Measurements from ENCODE around the gene TBX3.

TBX3 gene

GRCh38 chr12:114701553-114701952, 17.6 kb upstream of the TBX3 start:
- H3K4me3 ChIP-seq (ENCODE audit: low read depth, low read length), result no peak overlapping the region
- TF ChIP-seq, protein P1, sequence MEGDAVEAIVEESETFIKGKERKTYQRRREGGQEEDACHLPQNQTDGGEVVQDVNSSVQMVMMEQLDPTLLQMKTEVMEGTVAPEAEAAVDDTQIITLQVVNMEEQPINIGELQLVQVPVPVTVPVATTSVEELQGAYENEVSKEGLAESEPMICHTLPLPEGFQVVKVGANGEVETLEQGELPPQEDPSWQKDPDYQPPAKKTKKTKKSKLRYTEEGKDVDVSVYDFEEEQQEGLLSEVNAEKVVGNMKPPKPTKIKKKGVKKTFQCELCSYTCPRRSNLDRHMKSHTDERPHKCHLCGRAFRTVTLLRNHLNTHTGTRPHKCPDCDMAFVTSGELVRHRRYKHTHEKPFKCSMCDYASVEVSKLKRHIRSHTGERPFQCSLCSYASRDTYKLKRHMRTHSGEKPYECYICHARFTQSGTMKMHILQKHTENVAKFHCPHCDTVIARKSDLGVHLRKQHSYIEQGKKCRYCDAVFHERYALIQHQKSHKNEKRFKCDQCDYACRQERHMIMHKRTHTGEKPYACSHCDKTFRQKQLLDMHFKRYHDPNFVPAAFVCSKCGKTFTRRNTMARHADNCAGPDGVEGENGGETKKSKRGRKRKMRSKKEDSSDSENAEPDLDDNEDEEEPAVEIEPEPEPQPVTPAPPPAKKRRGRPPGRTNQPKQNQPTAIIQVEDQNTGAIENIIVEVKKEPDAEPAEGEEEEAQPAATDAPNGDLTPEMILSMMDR (IDR thresholded peaks at IDR 0.05; ENCODE audit: low read depth, low read length, missing control alignments), result no peak
- no peak for DNase-seq (ENCODE audit: low read depth)

DNA sequence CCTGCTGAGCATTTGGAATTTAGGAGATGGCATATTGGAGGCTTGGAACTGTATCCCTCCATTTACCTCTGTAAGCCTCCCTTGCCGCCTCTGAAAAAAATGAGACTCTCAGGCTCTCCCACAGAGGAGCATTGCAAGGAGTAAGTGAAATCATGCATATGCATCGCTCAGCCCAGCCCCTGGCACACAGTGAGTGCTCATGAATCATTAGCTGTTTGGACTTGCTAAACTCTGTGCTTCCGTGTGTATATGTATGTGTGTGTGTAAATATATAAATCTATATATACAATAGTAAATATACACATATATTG, 17.1 kb upstream of the TBX3 start:
- TF ChIP-seq, protein P1 (IDR thresholded peaks at IDR 0.05; ENCODE audit: low read depth, low read length, missing control alignments), result no peak
- H3K4me3 ChIP-seq (ENCODE audit: low read depth, low read length), result no peak overlapping the region
- no peak for DNase-seq (ENCODE audit: low read depth)

DNA sequence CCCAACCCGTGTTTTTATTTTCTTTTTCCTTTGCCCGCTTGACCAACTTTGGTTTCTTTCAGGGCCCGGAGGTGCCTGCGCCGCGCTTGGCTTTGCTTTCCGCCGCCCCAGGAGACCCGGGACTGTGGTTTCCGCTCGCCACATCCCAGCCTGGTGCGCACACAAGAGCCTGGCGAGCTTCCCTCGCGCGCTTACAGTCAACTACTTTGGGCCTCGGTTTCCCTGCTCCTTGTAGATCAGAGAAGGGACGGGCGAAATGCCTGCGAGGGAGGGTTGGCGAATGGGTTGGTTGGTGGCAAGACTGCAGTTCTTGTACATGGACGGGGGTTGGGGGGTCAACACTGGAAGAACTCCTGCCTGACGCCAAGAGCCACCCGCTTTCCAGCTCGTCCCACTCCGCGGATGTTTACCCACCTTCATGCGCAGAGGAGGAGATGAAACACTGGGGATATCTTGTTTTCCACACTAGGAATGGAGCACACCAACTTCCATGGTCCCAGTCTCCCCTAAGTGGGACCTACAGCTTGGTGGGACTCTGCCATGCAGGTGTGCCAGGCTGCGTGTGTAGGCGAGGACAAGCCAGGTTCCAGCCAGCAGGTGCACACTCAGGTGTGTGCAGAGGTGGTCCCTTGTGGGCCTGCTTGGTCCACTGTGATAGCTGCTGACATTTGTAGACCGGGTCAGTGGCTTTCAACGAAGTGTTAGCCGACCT, 16.6 kb upstream of the TBX3 start:
- TF ChIP-seq, protein P1 (IDR thresholded peaks at IDR 0.05; ENCODE audit: low read depth, low read length, missing control alignments), result no peak
- no peak overlapping the region for H3K4me3 ChIP-seq (ENCODE audit: low read depth, low read length)
- no peak for DNase-seq (ENCODE audit: low read depth)

GRCh38 chr12:114698566-114699163, 14.7 kb upstream of the TBX3 start:
- DNase-seq (ENCODE audit: low read depth), result no peak
- TF ChIP-seq, protein P1 (IDR thresholded peaks at IDR 0.05; ENCODE audit: low read depth, low read length, missing control alignments), result no peak
- H3K4me3 ChIP-seq (ENCODE audit: low read depth, low read length), result no peak overlapping the region

GRCh38 chr12:114697741-114698565, 14.0 kb upstream of the TBX3 start:
- no peak for DNase-seq (ENCODE audit: low read depth)

GRCh38 chr12:114697243-114697716, 13.3 kb upstream of the TBX3 start:
- DNase-seq (ENCODE audit: low read depth), result no peak
- H3K4me3 ChIP-seq (ENCODE audit: low read depth, low read length), result no peak overlapping the region
- TF ChIP-seq, protein P1 (IDR thresholded peaks at IDR 0.05; ENCODE audit: low read depth, low read length, missing control alignments), result no peak

More at GRCh38 chr12:114697741-114698565, 14.0 kb upstream of the TBX3 start:
- TF ChIP-seq, protein P1 (IDR thresholded peaks at IDR 0.05; ENCODE audit: low read depth, low read length, missing control alignments), result no peak
- H3K4me3 ChIP-seq (ENCODE audit: low read depth, low read length), result no peak overlapping the region
